Measurements from ENCODE around the gene ARHGEF28.
A peak's percentile ranks its signal among the peaks of the same experiment; 100 is the strongest.

The ARHGEF28 gene

DNA sequence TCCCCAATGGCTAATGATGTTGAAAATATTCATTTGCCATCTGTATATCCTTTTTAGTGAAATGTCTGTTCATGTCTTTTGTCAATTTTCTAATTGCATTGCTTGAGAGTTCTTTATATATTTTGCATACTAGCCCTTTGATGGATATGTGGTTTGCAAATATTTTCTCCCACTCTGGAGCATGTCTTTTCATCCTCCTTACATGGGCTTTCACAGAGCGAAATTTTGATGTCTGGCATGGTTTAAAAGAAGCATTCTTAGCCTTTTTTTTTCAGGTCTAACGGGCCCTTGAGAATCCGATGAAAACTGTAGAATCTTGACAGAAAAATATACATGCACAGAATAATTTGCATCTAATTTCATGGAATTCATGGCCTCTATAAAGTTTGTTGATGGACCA is 44.7 kb downstream of the ARHGEF28 start:
- H3K27me3 ChIP-seq (ENCODE audit: insufficient read depth, poor library complexity, severe bottlenecking), result no peaks in the 10 kb centered on the region
- H3K4me3 ChIP-seq (replicated peaks; ENCODE audit: insufficient read depth, low read length), result no peak overlapping the region
- no peak for TF ChIP-seq POLR2AphosphoS5 (IDR thresholded peaks at IDR 0.05; ENCODE audit: low read depth)
- no peak for TF ChIP-seq CTCF (IDR thresholded peaks at IDR 0.05; ENCODE audit: insufficient read depth, low read length)
- no peak for TF ChIP-seq SPI1 (IDR thresholded peaks at IDR 0.05; ENCODE audit: borderline replicate concordance, low read depth)
- TF ChIP-seq, protein P1, sequence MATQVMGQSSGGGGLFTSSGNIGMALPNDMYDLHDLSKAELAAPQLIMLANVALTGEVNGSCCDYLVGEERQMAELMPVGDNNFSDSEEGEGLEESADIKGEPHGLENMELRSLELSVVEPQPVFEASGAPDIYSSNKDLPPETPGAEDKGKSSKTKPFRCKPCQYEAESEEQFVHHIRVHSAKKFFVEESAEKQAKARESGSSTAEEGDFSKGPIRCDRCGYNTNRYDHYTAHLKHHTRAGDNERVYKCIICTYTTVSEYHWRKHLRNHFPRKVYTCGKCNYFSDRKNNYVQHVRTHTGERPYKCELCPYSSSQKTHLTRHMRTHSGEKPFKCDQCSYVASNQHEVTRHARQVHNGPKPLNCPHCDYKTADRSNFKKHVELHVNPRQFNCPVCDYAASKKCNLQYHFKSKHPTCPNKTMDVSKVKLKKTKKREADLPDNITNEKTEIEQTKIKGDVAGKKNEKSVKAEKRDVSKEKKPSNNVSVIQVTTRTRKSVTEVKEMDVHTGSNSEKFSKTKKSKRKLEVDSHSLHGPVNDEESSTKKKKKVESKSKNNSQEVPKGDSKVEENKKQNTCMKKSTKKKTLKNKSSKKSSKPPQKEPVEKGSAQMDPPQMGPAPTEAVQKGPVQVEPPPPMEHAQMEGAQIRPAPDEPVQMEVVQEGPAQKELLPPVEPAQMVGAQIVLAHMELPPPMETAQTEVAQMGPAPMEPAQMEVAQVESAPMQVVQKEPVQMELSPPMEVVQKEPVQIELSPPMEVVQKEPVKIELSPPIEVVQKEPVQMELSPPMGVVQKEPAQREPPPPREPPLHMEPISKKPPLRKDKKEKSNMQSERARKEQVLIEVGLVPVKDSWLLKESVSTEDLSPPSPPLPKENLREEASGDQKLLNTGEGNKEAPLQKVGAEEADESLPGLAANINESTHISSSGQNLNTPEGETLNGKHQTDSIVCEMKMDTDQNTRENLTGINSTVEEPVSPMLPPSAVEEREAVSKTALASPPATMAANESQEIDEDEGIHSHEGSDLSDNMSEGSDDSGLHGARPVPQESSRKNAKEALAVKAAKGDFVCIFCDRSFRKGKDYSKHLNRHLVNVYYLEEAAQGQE (IDR thresholded peaks at IDR 0.05; ENCODE audit: insufficient replicate concordance, low read depth), result no peak
- TF ChIP-seq GABPA (IDR thresholded peaks at IDR 0.05; ENCODE audit: low read depth), result no peak
- H3K27ac ChIP-seq (replicated peaks), result no peak overlapping the region
- DNase-seq (ENCODE audit: low read depth in 1 of 2, low spot score in 1 of 2), result no peak

DNA sequence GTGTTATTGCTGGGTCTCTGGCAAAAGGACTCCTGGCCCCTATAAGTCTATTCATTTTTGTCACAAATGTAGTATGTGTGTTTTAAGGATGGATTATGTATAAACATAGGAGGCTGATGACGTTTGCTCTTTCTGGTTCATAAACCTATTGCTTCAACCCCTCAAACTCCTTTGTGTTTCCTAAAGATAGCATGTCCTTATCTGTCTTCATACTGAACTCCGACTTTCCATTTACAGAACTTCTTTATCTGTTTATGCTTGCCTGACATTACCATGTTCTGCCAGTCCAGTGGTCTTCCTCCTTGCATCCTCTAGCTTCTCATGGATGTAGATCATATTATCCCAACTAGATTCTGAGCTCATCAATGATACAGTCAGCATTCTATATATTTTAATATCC is 46.1 kb downstream of the ARHGEF28 start:
- H3K4me3 ChIP-seq (replicated peaks; ENCODE audit: insufficient read depth, low read length), result no peak overlapping the region
- H3K27me3 ChIP-seq (ENCODE audit: insufficient read depth, poor library complexity, severe bottlenecking), result no peaks in the 10 kb centered on the region
- no peak overlapping the region for H3K27ac ChIP-seq (replicated peaks)
- TF ChIP-seq GABPA (IDR thresholded peaks at IDR 0.05; ENCODE audit: low read depth) (no peak), POLR2AphosphoS5 (IDR thresholded peaks at IDR 0.05; ENCODE audit: low read depth) (no peak), SPI1 (IDR thresholded peaks at IDR 0.05; ENCODE audit: borderline replicate concordance, low read depth) (no peak)
- DNase-seq (ENCODE audit: low read depth in 1 of 2, low spot score in 1 of 2), result no peak

DNA sequence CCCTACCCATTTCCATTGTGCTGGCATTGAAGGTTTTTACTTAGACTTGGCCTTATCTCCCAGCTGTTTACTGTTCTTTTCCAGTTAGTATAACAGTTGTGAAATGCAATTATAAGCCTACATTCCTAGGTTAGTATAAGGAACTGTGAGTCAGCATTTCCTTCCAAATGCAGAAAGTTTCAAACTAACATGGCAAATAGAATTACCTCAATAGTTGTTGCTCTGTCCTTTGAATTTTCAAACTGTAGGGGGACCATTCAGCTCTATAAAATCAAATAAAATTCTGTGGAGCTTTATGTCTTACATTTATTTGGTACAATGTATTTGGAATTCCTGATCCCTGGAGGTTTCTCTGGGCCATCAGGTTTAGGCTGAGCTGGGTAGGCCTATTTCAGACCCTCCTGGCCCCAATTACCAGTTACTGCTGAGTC is 47.2 kb downstream of the ARHGEF28 start:
- peak; percentile 1 to 11 for DNase-seq (ENCODE audit: low read depth in 1 of 2, low spot score in 1 of 2)

More for the DNA sequence above, 47.2 kb downstream of the ARHGEF28 start:
- Histone ChIP-seq H3K27me3 (ENCODE audit: insufficient read depth, poor library complexity, severe bottlenecking) (no peaks in the 10 kb centered on the region), H3K4me3 (replicated peaks; ENCODE audit: insufficient read depth, low read length) (no peak overlapping the region), H3K27ac (replicated peaks) (no peak overlapping the region)
- TF ChIP-seq GABPA (IDR thresholded peaks at IDR 0.05; ENCODE audit: low read depth), result no peak
- TF ChIP-seq POLR2AphosphoS5 (IDR thresholded peaks at IDR 0.05; ENCODE audit: low read depth), result no peak
- TF ChIP-seq CTCF (IDR thresholded peaks at IDR 0.05; ENCODE audit: insufficient read depth, low read length), result no peak
- no peak for TF ChIP-seq SPI1 (IDR thresholded peaks at IDR 0.05; ENCODE audit: borderline replicate concordance, low read depth)
- TF ChIP-seq, protein P1 (IDR thresholded peaks at IDR 0.05; ENCODE audit: insufficient replicate concordance, low read depth), result no peak

All from HL-60 (cell line).